ENCODE data around the gene PELO.
"Not testable (repeated sequence)": the region's sequence is repeated elsewhere in the genome, so short reads cannot be mapped to it uniquely, and the experiment has no call there.

The PELO gene

GRCh38 chr5:52787600-52788504, at the start of gene PELO, which contains the start of gene ITGA1:
Gene PELO, plus strand, starts transcription at chr5:52787916. Its CDS starts 12,479 bp downstream, at chr5:52800395.
Gene ITGA1, plus strand, starts transcription at chr5:52787916. Its CDS starts 438 bp downstream, at chr5:52788354.
- DNase-seq (ENCODE audit: low read depth, low spot score): no peak
- H3K27ac ChIP-seq: peak within 1 kb of the TSS; percentile 58

GRCh38 chr5:52738095-52738506, 49.6 kb upstream of the PELO start:
- DNase-seq (ENCODE audit: low read depth, low spot score): no peak
- no peak overlapping the region for H3K27ac ChIP-seq

GRCh38 chr5:52740007-52740406, 47.7 kb upstream of the PELO start:
- no peak overlapping the region for H3K27ac ChIP-seq
- no peak for DNase-seq (ENCODE audit: low read depth, low spot score)

- DNase-seq (ENCODE audit: low read depth, low spot score): no peak
- H3K27ac ChIP-seq: no peak overlapping the region
Observed at GRCh38 chr5:52743012-52743411, 44.7 kb upstream of the PELO start.

GRCh38 chr5:52743529-52743928, 44.2 kb upstream of the PELO start:
- no peak overlapping the region for H3K27ac ChIP-seq
- no peak for DNase-seq (ENCODE audit: low read depth, low spot score)

GRCh38 chr5:52743970-52744369, 43.7 kb upstream of the PELO start:
- H3K27ac ChIP-seq: no peak overlapping the region
- DNase-seq (ENCODE audit: low read depth, low spot score): no peak

- DNase-seq (ENCODE audit: low read depth, low spot score): not testable (repeated sequence)
Observed at GRCh38 chr5:52744867-52745458, 42.8 kb upstream of the PELO start.

GRCh38 chr5:52746539-52746938, 41.2 kb upstream of the PELO start:
- no peak overlapping the region for H3K27ac ChIP-seq
- DNase-seq (ENCODE audit: low read depth, low spot score): no peak

More at GRCh38 chr5:52744867-52745458, 42.8 kb upstream of the PELO start:
- H3K27ac ChIP-seq: not testable (repeated sequence)

GRCh38 chr5:52748590-52748989, 39.1 kb upstream of the PELO start:
- no peak for DNase-seq (ENCODE audit: low read depth, low spot score)

GRCh38 chr5:52749666-52750065, 38.0 kb upstream of the PELO start:
- DNase-seq (ENCODE audit: low read depth, low spot score): no peak
- no peak overlapping the region for H3K27ac ChIP-seq

More at GRCh38 chr5:52748590-52748989, 39.1 kb upstream of the PELO start:
- H3K27ac ChIP-seq: no peak overlapping the region

- no peak overlapping the region for H3K27ac ChIP-seq
- DNase-seq (ENCODE audit: low read depth, low spot score): no peak
Observed at GRCh38 chr5:52751137-52751536, 36.6 kb upstream of the PELO start.

- no peak for DNase-seq (ENCODE audit: low read depth, low spot score)
- no peak overlapping the region for H3K27ac ChIP-seq
Observed at GRCh38 chr5:52754051-52754450, 33.7 kb upstream of the PELO start.

GRCh38 chr5:52757527-52757926, 30.2 kb upstream of the PELO start:
- no peak for DNase-seq (ENCODE audit: low read depth, low spot score)
- H3K27ac ChIP-seq: no peak overlapping the region

- DNase-seq (ENCODE audit: low read depth, low spot score): no peak
- H3K27ac ChIP-seq: no peak overlapping the region
Observed at GRCh38 chr5:52758014-52758413, 29.7 kb upstream of the PELO start.

- DNase-seq (ENCODE audit: low read depth, low spot score): no peak
- no peak overlapping the region for H3K27ac ChIP-seq
Observed at GRCh38 chr5:52759331-52759730, 28.4 kb upstream of the PELO start.

GRCh38 chr5:52760695-52761366, 26.9 kb upstream of the PELO start:
- DNase-seq (ENCODE audit: low read depth, low spot score): no peak
- no peak overlapping the region for H3K27ac ChIP-seq

- no peak overlapping the region for H3K27ac ChIP-seq
- no peak for DNase-seq (ENCODE audit: low read depth, low spot score)
Observed at GRCh38 chr5:52767217-52767743, 20.4 kb upstream of the PELO start.

GRCh38 chr5:52767766-52768480, 19.8 kb upstream of the PELO start:
- no peak for DNase-seq (ENCODE audit: low read depth, low spot score)

GRCh38 chr5:52769061-52769460, 18.7 kb upstream of the PELO start:
- no peak for DNase-seq (ENCODE audit: low read depth, low spot score)
- no peak overlapping the region for H3K27ac ChIP-seq

More at GRCh38 chr5:52767766-52768480, 19.8 kb upstream of the PELO start:
- no peak overlapping the region for H3K27ac ChIP-seq
